AG04449 (cell line): ENCODE measurements around the gene HECTD1.

Source experiments
- CTCF ChIA-PET: fragments of 350-600 bp; formaldehyde crosslinking; extraction: SDS; loops from one replicate; lab custom pipeline; 2021; ENCODE audit warnings: antibody characterized with exemption; lab: Yijun Ruan, JAX
- POLR2A ChIA-PET: fragments of 400-600, 350-600 bp; formaldehyde crosslinking; extraction: SDS; loops from one replicate; lab custom pipeline; 2020; ENCODE audit warnings: antibody characterized with exemption, inconsistent platforms; lab: Yijun Ruan, JAX
- DNase-seq: peaks from one replicate; pipeline ENCODE4 v3.0.0-alpha.2; 2010; ENCODE audit warnings: low read depth, low spot score
- H3K4me3 ChIP-seq: 2 replicates; pipeline ENCODE4 v1.5.1; 2011; ENCODE audit warnings: low read depth, mild to moderate bottlenecking, control low read depth, low read length
- TF ChIP-seq, protein P1 (sequence below): IDR thresholded peaks from one replicate; pipeline ENCODE4 v1.5.1; 2011; ENCODE audit warnings: mild to moderate bottlenecking, moderate library complexity, low read length, control low read depth, inconsistent platforms; ENCODE audit not compliant: insufficient read depth; ENCODE audit errors: missing control alignments

HECTD1 gene

DNA sequence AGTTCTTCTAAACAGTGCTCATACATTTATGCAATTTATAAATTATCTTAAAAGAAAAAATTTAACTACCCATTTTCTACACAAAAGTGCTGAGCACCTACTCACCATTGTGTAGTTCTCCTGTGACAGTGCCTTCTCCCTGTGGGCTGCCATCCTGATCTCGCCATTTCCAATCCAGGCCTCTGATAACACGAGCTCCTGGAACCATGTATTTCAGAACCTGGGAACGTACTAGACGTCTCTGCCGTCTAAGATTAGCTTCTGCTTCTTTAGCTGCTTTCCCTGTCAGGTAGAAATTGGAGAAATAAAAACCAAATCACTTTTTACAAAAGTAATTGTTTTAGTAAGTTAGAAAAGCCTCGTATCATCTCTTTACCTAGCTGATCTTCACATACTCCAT, 74.5 kb downstream of the HECTD1 start:
- TF ChIP-seq, protein P1, sequence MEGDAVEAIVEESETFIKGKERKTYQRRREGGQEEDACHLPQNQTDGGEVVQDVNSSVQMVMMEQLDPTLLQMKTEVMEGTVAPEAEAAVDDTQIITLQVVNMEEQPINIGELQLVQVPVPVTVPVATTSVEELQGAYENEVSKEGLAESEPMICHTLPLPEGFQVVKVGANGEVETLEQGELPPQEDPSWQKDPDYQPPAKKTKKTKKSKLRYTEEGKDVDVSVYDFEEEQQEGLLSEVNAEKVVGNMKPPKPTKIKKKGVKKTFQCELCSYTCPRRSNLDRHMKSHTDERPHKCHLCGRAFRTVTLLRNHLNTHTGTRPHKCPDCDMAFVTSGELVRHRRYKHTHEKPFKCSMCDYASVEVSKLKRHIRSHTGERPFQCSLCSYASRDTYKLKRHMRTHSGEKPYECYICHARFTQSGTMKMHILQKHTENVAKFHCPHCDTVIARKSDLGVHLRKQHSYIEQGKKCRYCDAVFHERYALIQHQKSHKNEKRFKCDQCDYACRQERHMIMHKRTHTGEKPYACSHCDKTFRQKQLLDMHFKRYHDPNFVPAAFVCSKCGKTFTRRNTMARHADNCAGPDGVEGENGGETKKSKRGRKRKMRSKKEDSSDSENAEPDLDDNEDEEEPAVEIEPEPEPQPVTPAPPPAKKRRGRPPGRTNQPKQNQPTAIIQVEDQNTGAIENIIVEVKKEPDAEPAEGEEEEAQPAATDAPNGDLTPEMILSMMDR: no peak
- no peak for DNase-seq
- H3K4me3 ChIP-seq: no peak overlapping the region
- ChIA-PET POLR2A (no interaction called here), CTCF (no interaction called here)

DNA sequence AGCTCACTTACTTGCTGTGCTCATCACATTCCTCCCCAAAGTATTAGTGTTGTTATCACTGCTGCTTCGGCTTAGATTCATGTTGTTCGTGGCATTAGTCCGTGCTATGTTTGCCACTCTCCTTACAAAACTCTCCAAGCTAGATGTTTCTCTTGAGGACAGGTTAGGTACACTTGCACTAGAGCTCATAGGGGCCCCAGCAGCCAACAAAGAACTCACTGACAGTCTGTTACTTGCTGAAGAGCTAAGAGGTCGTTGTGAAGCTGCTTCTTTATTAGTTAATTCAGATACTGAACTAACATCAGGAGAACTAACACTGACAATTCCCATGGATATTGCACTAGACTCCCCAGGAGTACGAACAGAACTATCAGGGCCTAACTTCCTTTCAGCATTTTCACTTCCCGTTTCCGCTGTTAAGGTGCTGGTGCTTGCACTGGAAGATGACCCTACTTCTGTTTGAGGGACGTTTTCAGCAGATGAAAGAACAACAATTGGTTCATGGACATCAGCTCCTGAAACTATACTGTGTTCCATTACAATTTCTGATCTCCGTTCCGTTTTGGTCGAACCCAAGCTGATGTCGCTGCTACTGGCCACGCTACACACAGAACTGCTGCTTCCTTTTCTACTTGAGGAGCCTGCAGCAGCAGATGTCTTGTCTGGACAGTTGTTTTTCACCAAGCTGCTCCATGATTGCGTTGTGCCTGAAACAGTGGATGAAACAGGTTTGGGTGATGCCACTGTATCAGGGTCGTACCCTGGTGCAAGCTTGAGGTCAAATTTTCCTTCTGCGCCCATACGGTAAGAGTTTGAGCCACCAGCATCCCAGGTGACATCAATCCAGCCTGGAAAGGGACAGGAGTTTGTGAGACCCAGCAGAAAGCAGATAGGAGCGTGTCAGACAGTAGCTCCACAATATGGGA, 78.7 kb downstream of the HECTD1 start:
- ChIA-PET POLR2A (no interaction called here), CTCF (interaction anchor here (0.6 to 2.2 kb wide), 3 partner anchors 16 to 148 kb away, joined by 3 to 6 read pairs (median 3); no protein-coding TSS in a partner anchor)
- no peak for DNase-seq
- TF ChIP-seq, protein P1: no peak
- no peak overlapping the region for H3K4me3 ChIP-seq

DNA sequence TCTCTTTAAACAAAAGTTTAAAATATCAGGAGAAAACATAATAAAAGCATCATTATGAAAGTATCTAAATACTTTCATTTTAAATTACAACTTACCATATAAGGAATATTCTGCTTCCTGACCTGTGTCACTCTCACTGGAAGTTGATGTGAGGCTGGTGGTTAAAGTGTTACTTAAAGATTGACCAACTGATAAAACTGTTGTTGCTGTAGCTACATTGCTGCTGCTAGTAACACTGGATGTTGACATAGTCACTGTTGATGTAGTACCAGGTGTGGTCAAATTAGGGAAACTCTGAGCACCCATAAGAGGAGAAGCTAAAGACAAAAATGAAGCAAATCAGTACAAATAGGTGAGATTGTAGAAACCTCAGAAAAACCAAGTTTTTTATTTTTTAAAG, 79.9 kb downstream of the HECTD1 start:
- ChIA-PET CTCF (interaction anchor here (0.7 to 2.2 kb wide), 4 partner anchors 15 to 147 kb away, joined by 3 to 6 read pairs (median 3); partner anchors contain the start of gene HECTD1), POLR2A (no interaction called here)
- no peak for DNase-seq
- TF ChIP-seq, protein P1: no peak
- H3K4me3 ChIP-seq: no peak overlapping the region

DNA sequence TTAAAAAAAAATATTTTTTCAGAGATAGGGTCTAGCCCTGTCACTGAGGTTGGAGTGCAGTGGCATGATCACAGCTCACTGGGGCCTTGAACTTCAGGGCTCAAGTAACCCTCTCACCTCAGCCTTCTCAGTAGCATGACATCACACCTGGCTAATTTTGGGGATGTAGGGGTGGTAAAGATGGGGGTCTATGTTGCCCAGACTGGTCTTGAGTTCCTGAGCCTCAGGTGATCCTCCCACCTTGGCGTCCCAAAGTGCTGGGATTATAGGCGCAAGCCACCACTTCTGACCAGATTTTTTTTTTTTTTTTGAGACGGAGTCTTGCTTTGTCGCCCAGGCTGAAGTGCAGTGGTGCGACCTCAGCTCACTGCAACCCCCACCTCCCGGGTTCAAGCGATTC, 80.9 kb downstream of the HECTD1 start:
- no peak for DNase-seq
- no peak overlapping the region for H3K4me3 ChIP-seq
- POLR2A ChIA-PET: no interaction called here
- TF ChIP-seq, protein P1: no peak
- CTCF ChIA-PET: interaction anchor here (1.5 kb wide), 1 partner anchor 81 kb away, joined by 3 read pairs; the partner anchor contains the start of gene HECTD1

DNA sequence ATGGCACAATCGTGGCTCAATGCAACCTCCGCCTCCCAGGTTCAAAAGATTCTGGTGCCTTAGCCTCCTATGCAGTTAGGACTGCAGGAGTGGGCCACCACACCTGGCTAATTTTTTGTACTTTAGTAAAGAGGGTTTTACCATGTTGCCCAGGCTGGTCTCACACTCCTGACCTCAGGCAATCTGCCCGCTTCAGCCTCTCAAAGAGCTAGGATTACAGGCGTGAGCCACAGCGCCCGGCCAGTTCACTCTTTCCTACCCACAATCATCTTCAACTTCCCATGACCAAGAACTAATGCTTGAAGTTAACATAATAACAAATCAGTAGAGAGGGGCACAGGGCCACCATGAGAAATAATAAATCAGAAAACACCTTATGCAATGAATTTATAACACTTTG, 82.4 kb downstream of the HECTD1 start:
- ChIA-PET POLR2A (no interaction called here), CTCF (no interaction called here)
- no peak for DNase-seq
- H3K4me3 ChIP-seq: no peak overlapping the region
- TF ChIP-seq, protein P1: no peak

DNA sequence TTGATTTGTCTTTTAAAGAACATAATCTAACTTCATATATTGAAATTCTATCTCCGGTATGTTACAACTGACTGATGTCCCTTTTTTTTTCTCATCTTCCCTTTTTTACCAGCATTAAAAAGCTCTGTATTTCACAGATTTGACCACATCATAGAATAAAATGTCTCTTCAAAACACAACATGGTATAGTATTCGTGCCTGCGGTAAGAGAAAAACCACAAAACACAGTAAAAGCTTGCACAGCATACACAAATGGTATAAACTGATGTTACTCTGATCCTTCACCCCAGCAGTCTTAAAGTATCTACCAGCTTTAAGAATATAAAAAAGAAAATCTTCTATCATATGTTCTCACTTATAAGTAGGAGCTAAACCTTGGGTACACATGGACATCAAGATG, 83.4 kb downstream of the HECTD1 start:
- ChIA-PET CTCF (interaction anchor here (1.1 kb wide), 1 partner anchor 23 kb away, joined by 3 read pairs; no protein-coding TSS in a partner anchor), POLR2A (no interaction called here)
- H3K4me3 ChIP-seq: no peak overlapping the region
- peak; percentile 31 for DNase-seq
- TF ChIP-seq, protein P1: no peak
